Glutamatergic neuron (in vitro differentiated cells): ENCODE results near the gene REL. TPM values are rescaled to one million over a fixed set of nuclear protein-coding genes. Genes with fewer than 3 reads are reported as not detected.
A peak's percentile ranks its signal among the peaks of the same experiment; 100 is the strongest.

Source experiments
- DNase-seq: peaks from one replicate; pipeline ENCODE4 v3.0.0; 2022
- H3K27ac Mint-ChIP-seq: one replicate; pipeline ENCODE4 v1.8.0; 2020; ENCODE audit warnings: mild to moderate bottlenecking, mixed read lengths, inconsistent platforms; ENCODE audit not compliant: unreplicated experiment
- H3K27me3 Mint-ChIP-seq: one replicate; pipeline ENCODE4 v1.8.0; 2020; ENCODE audit warnings: mild to moderate bottlenecking, moderate library complexity, mixed read lengths, inconsistent platforms; ENCODE audit not compliant: unreplicated experiment
- H3K36me3 Mint-ChIP-seq: one replicate; pipeline ENCODE4 v1.8.0; 2020; ENCODE audit warnings: mild to moderate bottlenecking, mixed read lengths, inconsistent platforms; ENCODE audit not compliant: unreplicated experiment
- H3K4me1 Mint-ChIP-seq: one replicate; pipeline ENCODE4 v1.8.0; 2020; ENCODE audit warnings: mild to moderate bottlenecking, low read depth, mixed read lengths, inconsistent platforms; ENCODE audit not compliant: unreplicated experiment
- H3K4me3 Mint-ChIP-seq: one replicate; pipeline ENCODE4 v1.8.0; 2020; ENCODE audit warnings: mild to moderate bottlenecking, mixed read lengths, inconsistent platforms; ENCODE audit not compliant: unreplicated experiment
- H3K9me3 Mint-ChIP-seq: one replicate; pipeline ENCODE4 v1.8.0; 2020; ENCODE audit warnings: mild to moderate bottlenecking, moderate library complexity, mixed read lengths, inconsistent platforms; ENCODE audit not compliant: unreplicated experiment
- total RNA-seq: library from RNA; stranded (reverse); fragmentation: NEBNext Ultra II Directional; extraction: Animal tissue kit (Norgen Biotek cat#: 25700); gene quantifications from one replicate; pipeline ENCODE4 v1.2.1, GENCODE V29; 2021; ENCODE audit not compliant: unreplicated experiment
- TF ChIP-seq, protein P1 (sequence below): fragments of 200-600 bp; sonication (generic); IDR thresholded peaks from one replicate; pipeline ENCODE4 v1.5.0; 2021; ENCODE audit not compliant: partially characterized antibody, unreplicated experiment

REL gene
- total RNA-seq, 1 donor from 2014 or later, result 2.1 TPM

DNA sequence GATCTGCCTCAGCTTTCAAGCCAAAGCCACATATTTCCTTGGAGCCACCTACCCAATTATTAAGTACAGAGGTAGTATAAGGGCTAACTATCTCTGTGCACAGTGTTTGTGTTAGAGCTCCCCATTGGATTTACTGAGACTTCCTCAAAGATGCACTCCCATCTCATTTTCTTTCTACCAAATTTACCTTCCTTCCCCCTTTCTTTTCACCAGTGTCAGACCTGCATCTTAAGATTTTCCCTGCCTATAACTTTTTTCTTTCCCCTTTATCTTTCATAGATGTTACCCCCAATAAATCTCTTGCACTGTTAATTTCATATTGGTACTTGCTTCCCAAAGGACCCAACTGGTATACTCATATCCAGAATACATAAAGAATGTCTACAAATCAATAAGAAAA lies 5.9 kb upstream of the REL start:
- H3K4me3 Mint-ChIP-seq, result no peak overlapping the region
- H3K36me3 Mint-ChIP-seq, result no peaks in the 10 kb centered on the region
- no peaks in the 10 kb centered on the region for H3K27me3 Mint-ChIP-seq
- DNase-seq, result no peak
- no peaks in the 10 kb centered on the region for H3K9me3 Mint-ChIP-seq
- H3K4me1 Mint-ChIP-seq, result no peaks in the 10 kb centered on the region
- TF ChIP-seq, protein P1, sequence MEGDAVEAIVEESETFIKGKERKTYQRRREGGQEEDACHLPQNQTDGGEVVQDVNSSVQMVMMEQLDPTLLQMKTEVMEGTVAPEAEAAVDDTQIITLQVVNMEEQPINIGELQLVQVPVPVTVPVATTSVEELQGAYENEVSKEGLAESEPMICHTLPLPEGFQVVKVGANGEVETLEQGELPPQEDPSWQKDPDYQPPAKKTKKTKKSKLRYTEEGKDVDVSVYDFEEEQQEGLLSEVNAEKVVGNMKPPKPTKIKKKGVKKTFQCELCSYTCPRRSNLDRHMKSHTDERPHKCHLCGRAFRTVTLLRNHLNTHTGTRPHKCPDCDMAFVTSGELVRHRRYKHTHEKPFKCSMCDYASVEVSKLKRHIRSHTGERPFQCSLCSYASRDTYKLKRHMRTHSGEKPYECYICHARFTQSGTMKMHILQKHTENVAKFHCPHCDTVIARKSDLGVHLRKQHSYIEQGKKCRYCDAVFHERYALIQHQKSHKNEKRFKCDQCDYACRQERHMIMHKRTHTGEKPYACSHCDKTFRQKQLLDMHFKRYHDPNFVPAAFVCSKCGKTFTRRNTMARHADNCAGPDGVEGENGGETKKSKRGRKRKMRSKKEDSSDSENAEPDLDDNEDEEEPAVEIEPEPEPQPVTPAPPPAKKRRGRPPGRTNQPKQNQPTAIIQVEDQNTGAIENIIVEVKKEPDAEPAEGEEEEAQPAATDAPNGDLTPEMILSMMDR, result no peak
- H3K27ac Mint-ChIP-seq, result no peak overlapping the region

DNA sequence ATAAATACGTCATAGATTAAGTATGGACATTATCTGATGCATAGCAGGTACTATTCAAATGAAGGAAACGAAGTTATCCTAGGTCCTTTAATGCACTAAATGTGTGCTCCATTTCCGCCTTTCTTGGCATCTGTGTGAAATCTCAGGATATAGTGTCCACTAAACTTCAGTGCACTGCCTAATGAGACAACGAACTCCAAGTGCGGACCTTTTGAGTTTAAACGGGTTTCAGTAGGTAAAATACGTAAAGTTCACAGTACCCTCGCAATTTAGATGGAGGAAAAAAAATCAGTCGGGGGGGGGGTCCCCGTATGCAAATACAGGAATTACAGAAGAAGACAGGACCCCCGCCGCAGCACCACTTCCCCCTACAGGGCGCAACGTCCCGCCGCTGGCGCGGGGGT lies 729 bp upstream of the REL start:
- no peaks in the 10 kb centered on the region for H3K36me3 Mint-ChIP-seq
- TF ChIP-seq, protein P1, result no peak
- no peaks in the 10 kb centered on the region for H3K27me3 Mint-ChIP-seq
- peak overlapping the region; percentile 97 for H3K4me3 Mint-ChIP-seq
- peak overlapping the region; percentile 48 for H3K27ac Mint-ChIP-seq
- H3K4me1 Mint-ChIP-seq, result peaks cover 4% of the 10 kb centered on the region
- no peak for DNase-seq
- peaks cover 2% of the 10 kb centered on the region for H3K9me3 Mint-ChIP-seq

DNA sequence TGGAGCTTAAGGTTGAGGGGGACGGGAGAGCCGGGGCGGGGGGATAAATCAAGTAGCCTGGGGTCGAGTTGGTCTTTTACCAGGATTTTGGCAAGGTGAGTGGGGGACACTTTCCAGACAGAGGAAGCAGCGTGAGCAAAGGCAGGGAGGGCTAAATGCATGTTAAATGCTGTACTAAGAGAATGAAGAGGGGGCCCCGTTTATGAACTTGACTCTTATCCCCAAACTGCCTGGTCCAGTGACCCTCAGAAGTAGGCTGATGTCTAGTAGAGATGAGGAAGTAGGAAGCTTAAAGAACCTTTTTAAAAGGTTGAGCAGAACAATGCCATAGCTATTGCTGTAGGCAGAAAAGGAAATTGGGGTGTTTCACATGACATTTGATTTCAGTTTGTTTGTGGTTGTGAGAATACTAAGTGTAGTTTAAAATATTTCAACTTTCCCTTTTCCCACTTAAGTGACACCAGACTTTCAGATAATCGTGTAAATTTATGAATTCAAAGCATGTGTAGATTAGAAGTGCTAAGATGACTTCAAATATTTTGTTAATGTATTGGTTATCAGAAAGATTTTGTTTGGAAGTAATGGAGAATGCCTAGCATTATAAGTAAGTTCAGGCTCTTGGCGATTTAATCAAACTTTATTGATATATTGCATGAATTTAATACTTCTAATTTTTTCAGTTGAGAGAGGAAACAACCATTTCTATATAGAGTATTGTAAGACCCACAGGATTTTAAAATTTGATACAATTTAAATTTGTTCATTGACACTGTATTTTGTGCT lies 1.8 kb downstream of the REL start:
- no peak for DNase-seq
- H3K27ac Mint-ChIP-seq, result no peak overlapping the region
- no peaks in the 10 kb centered on the region for H3K27me3 Mint-ChIP-seq

DNA sequence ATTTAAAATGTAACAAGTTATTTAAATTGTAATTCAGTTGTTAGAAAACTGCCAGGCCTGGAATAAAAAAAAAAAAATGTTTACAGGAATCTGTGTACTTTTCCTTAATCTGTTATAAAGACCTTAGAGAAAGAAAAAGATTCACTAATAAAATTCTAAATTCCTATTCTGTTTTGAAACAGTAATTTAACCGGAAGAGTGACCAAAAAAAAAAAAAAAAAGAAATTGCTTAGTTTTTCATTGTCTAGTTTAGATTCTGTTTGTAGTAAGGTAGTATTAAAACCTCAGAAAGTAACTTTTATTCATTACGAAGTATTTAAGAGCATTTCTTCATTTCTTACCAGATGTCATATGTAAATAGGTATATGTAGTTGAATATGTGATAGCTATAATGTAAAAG lies 2.5 kb downstream of the REL start:
- Mint-ChIP-seq H3K4me3 (no peak overlapping the region), H3K27me3 (no peaks in the 10 kb centered on the region), H3K36me3 (no peaks in the 10 kb centered on the region), H3K9me3 (peaks cover 2% of the 10 kb centered on the region), H3K27ac (no peak overlapping the region), H3K4me1 (peaks cover 4% of the 10 kb centered on the region)
- no peak for DNase-seq
- TF ChIP-seq, protein P1, result no peak

More for the DNA sequence above, 1.8 kb downstream of the REL start:
- Mint-ChIP-seq H3K4me1 (peaks cover 4% of the 10 kb centered on the region), H3K4me3 (peak overlapping the region; percentile 53), H3K36me3 (no peaks in the 10 kb centered on the region), H3K9me3 (peaks cover 2% of the 10 kb centered on the region)
- TF ChIP-seq, protein P1, result no peak

DNA sequence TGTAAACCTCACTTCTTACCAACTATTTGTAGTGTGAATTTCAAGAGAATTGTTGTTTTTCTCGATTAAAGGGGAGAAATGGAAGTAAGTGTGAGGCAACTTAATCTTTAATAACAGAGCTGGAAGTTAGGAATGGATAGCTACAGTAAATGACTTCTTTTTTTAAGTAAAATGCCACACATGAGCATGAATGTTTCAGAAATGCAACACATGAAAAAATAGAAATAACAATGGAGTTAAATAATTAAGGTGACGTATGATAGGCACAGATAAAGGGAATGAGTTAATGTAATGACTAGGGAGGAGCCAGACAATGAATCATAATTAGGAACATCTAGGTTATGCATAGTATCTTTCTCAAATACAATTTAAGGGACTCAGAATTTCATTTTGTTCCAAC lies 3.4 kb downstream of the REL start:
- Mint-ChIP-seq H3K4me3 (no peak overlapping the region), H3K27ac (no peak overlapping the region), H3K4me1 (peaks cover 4% of the 10 kb centered on the region), H3K9me3 (peaks cover 2% of the 10 kb centered on the region), H3K27me3 (no peaks in the 10 kb centered on the region), H3K36me3 (no peaks in the 10 kb centered on the region)
- TF ChIP-seq, protein P1, result no peak
- no peak for DNase-seq
